NT2/D1 (cell line): ENCODE measurements around the gene KLHL12.

Experiments
- DNase-seq: peaks from one replicate; pipeline ENCODE4 v3.0.0-alpha.2; 2011; ENCODE audit warnings: low read depth, low spot score
- H3K27me3 ChIP-seq: 2 replicates; pipeline ENCODE4 v1.6.0; 2011; ENCODE audit warnings: mild to moderate bottlenecking; ENCODE audit not compliant: insufficient read length, insufficient read depth
- H3K36me3 ChIP-seq: 2 replicates; pipeline ENCODE4 v1.6.1; 2011; ENCODE audit warnings: mild to moderate bottlenecking, low read length, mixed read lengths; ENCODE audit not compliant: insufficient read depth, insufficient read length
- H3K4me1 ChIP-seq: 2 replicates; pipeline ENCODE4 v1.5.1; 2011; ENCODE audit not compliant: insufficient read depth, insufficient read length
- H3K4me3 ChIP-seq: 2 replicates; pipeline ENCODE4 v1.5.1; 2011; ENCODE audit warnings: low read depth; ENCODE audit not compliant: insufficient read length
- H3K9ac ChIP-seq: 2 replicates; pipeline ENCODE4 v1.6.0; 2011; ENCODE audit warnings: low read depth; ENCODE audit not compliant: insufficient read length
- H3K9me3 ChIP-seq: 2 replicates; pipeline ENCODE4 v1.5.1; 2011; ENCODE audit warnings: mild to moderate bottlenecking, low read length; ENCODE audit not compliant: insufficient read depth
- SUZ12 ChIP-seq: IDR thresholded peaks from 2 replicates; pipeline ENCODE4 v1.6.1; 2011; ENCODE audit not compliant: insufficient read length, insufficient read depth; ENCODE audit errors: extremely low read depth
- YY1 ChIP-seq: IDR thresholded peaks from 2 replicates; pipeline ENCODE4 v1.6.1; 2011; ENCODE audit not compliant: insufficient read length, insufficient read depth
- ZNF274 ChIP-seq: IDR thresholded peaks from 2 replicates; pipeline ENCODE4 v1.6.1; 2011; ENCODE audit warnings: mild to moderate bottlenecking, low read depth, low read length

KLHL12 gene

DNA sequence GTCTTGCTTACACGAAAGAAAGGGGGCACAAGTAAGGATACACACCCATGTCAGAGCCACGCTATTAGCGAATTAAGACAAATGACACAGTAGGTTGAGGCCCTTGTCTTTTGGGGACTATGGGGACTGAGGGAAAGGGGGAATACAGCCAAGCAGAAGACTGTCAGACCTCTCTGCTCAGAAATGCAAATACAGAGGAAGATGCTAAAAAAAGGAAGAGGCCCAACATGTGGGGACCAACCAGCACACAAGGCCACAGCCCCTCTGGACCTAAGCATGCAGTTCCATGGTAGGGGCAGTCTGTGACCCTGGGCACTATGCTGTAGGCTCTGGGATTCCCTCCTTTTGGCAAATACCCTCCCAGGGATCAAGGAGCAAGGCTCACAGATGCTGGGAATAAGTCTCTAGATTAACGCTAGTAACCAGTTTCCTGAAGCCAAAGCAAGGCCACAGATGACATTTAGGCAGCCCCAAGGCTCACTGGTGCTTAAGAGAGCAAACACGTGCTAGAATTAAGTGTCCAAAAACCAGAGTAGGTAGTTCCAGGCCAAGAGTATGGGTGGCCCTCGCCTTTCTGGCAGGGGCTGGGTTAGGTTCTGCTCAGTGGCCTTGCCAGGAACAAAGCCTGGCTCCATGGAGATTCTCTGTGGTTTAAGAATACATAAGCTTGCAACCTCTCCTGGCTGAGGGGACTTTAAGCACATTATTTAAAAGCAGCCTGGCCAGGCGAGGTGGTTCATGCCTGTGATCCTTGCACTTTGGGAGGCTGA lies 76.3 kb downstream of the KLHL12 start:
- H3K36me3 ChIP-seq = peaks cover 25% of the 10 kb centered on the region
- no peaks in the 10 kb centered on the region for H3K9me3 ChIP-seq
- H3K9ac ChIP-seq = peak overlapping the region; percentile 26
- TF ChIP-seq ZNF274 (no peak), SUZ12 (no peak), YY1 (no peak)
- H3K27me3 ChIP-seq = no peaks in the 10 kb centered on the region
- no peak for DNase-seq
- peaks cover 5% of the 10 kb centered on the region for H3K4me1 ChIP-seq
- no peak overlapping the region for H3K4me3 ChIP-seq

DNA sequence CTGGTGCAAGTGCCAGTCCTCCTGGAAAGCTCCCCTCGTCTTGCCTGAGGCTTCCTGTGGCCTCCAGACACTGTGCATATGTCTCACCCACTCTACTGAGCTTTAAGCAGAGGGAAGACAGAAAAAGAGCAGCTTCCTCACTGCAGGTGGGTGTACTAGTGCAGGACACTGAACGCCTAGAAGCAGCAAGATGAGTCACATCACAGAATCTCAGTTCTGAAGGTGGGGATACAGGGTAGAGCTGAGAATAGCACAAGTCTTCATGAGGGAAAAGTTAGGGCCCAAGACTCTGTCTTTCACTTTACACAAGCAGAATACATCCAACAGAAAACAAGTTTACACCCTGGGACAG lies 78.9 kb downstream of the KLHL12 start:
- Histone ChIP-seq H3K9me3 (no peaks in the 10 kb centered on the region), H3K4me3 (no peak overlapping the region), H3K36me3 (peaks cover 13% of the 10 kb centered on the region), H3K9ac (no peak overlapping the region), H3K4me1 (peaks cover 10% of the 10 kb centered on the region), H3K27me3 (no peaks in the 10 kb centered on the region)
- TF ChIP-seq SUZ12 (no peak), YY1 (no peak), ZNF274 (no peak)
- DNase-seq = no peak

DNA sequence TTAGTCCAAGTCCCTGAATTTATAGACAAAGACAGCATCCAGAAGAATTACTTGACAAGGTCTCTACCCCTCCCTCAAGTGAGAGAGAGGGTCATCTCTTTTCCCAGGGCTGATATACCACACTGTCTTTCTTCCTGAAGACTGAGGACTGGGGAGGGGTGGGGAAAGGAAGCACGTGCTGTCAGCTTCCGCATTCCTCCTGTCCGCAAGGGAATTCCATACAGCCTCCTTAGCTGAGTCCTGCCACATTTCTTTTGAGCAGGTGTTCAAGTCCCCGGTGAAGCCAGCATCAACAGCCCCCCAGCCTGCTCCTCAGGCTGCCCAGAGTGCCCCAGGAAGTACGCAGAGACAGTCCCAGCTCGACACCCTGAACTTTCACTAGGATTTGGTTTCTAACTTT lies 82.1 kb downstream of the KLHL12 start:
- Histone ChIP-seq H3K4me1 (peaks cover 6% of the 10 kb centered on the region), H3K9me3 (no peaks in the 10 kb centered on the region), H3K27me3 (no peaks in the 10 kb centered on the region), H3K4me3 (no peak overlapping the region), H3K9ac (no peak overlapping the region), H3K36me3 (peaks cover 6% of the 10 kb centered on the region)
- TF ChIP-seq YY1 = no peak
- no peak for TF ChIP-seq SUZ12
- DNase-seq = no peak

DNA sequence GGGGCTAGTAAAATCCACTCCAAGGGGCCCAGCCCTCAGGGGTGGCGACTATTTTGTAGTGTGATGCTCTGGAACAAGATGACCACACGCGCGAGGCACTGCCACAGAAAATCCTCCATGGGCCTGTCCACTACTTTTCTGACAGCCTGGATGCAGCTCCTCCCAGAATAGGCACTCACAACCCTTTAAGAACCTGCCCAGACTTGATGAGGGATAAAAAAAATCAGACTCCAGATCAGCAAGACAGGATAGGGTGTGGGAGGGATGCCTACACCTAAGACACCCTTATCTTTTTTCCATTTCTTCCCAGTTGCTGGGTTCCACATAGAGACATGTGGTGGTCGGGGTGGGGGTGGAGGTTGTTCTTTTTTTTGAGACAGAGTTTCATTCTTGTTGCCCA lies 82.8 kb downstream of the KLHL12 start:
- no peak overlapping the region for H3K9ac ChIP-seq
- peaks cover 6% of the 10 kb centered on the region for H3K4me1 ChIP-seq
- H3K9me3 ChIP-seq = no peaks in the 10 kb centered on the region
- peaks cover 3% of the 10 kb centered on the region for H3K36me3 ChIP-seq
- H3K27me3 ChIP-seq = no peaks in the 10 kb centered on the region
- TF ChIP-seq SUZ12 (no peak), ZNF274 (no peak), YY1 (no peak)
- no peak for DNase-seq
- H3K4me3 ChIP-seq = no peak overlapping the region

DNA sequence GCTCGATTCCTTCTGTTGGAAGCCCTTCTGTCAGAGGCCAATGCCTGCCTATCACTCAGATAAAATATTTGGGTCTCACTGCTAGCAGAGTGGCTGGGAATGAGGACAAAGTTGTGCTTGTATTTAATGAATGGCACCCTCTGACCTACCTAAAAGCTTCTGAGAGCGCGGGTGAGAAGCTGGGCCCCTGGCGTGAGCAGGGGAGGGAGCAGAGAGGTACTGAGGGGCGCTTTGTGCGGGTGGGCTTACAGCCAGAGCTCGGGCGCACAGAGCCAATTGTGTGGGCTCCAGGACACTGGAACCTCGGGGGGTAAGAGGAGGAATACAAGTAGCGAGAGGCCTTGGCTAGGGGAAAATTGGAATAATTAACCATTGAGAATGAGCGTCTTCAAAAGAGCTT lies 84.0 kb downstream of the KLHL12 start:
- no peaks in the 10 kb centered on the region for H3K27me3 ChIP-seq
- no peak for TF ChIP-seq YY1
- no peak for TF ChIP-seq SUZ12
- TF ChIP-seq ZNF274 = no peak

More for the DNA sequence above, 84.0 kb downstream of the KLHL12 start:
- Histone ChIP-seq H3K9ac (no peak overlapping the region), H3K9me3 (no peaks in the 10 kb centered on the region), H3K4me1 (peaks cover 6% of the 10 kb centered on the region), H3K36me3 (no peaks in the 10 kb centered on the region), H3K4me3 (no peak overlapping the region)
- no peak for DNase-seq
